ENCODE results near the gene ALDOC.

GRCh38 chr17:28538296-28538895, 38.3 kb downstream of the ALDOC start:
- TF ChIP-seq, protein P1, sequence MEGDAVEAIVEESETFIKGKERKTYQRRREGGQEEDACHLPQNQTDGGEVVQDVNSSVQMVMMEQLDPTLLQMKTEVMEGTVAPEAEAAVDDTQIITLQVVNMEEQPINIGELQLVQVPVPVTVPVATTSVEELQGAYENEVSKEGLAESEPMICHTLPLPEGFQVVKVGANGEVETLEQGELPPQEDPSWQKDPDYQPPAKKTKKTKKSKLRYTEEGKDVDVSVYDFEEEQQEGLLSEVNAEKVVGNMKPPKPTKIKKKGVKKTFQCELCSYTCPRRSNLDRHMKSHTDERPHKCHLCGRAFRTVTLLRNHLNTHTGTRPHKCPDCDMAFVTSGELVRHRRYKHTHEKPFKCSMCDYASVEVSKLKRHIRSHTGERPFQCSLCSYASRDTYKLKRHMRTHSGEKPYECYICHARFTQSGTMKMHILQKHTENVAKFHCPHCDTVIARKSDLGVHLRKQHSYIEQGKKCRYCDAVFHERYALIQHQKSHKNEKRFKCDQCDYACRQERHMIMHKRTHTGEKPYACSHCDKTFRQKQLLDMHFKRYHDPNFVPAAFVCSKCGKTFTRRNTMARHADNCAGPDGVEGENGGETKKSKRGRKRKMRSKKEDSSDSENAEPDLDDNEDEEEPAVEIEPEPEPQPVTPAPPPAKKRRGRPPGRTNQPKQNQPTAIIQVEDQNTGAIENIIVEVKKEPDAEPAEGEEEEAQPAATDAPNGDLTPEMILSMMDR (conservative IDR thresholded peaks at IDR 0.05; ENCODE audit: low read length), result no peak
- TF ChIP-seq EZH2phosphoT487 (IDR thresholded peaks at IDR 0.05; ENCODE audit: borderline replicate concordance), result no peak

All from Loucy (cell line).